HG03439 (cell line): ENCODE data around the gene SNTB2.
"Not testable (repeated sequence)": the region's sequence is repeated elsewhere in the genome, so short reads cannot be mapped to it uniquely, and the experiment has no call there.

Experiments used
- ATAC-seq: cut with Tn5 transposase; IDR thresholded peaks from one replicate; pipeline ENCODE4 v1.9.1; 2021; ENCODE audit warnings: mild to moderate bottlenecking, moderate library complexity; ENCODE audit not compliant: unreplicated experiment

SNTB2 gene

DNA sequence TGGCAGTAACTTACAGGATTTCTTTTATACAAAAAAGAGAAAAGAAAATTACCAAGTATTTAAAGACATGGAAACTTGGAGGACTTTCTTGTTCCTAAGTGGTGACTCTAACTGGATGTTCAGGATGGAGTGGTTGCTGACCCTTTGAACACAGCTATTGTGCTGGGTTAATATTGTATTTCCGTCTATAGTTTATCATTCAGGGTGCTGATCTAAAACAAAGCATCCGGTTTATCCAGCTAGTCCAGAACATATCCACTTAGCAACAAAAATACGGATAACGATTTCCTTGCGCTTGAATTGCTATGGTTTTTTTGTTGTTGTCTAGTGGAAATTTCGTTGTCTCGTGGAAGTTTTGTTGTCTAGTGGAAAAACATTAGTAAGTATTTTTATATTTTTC, 38.2 kb downstream of the SNTB2 start:
- no peak for ATAC-seq

DNA sequence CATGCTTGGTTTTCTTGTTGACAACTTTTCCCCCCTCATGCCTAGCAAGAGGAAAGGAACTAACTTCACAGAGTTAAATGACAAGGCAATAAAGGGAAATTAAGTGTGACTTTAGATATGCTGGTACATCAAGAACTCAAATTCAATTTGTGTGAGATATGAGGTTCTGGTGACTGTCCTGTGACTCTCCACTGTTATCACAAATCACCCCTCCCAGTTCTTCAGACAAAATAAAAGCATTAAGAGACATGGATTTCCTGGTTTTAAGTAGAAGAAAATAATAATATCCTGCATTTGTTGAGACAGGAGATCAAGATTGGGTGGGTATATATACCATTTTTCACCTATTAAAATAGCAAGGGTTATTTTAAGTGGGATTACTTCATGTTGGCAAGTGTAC, 46.2 kb downstream of the SNTB2 start:
- no peak for ATAC-seq

DNA sequence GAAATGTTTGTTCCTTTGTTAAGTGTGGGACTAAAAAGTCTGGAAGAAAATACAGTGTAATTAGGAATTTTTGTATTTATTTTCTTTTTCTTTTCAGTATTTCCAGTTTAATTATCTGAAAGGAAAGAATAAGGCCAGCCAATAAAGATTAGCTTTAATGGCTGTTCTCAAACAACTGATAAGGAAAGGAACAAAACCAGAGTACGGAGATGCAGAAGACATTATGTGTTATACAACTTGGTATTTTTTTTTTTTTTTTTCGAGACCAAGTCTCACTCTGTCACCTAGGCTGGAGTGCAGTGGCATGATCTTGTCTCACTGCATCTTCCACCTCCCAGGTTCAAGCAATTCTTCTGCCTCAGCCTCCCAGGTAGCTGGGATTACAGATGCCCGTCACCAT, 47.5 kb downstream of the SNTB2 start:
- ATAC-seq, result no peak

- ATAC-seq, result no peak
These were observed 49.4 kb downstream of the SNTB2 start for GRCh38 chr16:69236319-69236718.

DNA sequence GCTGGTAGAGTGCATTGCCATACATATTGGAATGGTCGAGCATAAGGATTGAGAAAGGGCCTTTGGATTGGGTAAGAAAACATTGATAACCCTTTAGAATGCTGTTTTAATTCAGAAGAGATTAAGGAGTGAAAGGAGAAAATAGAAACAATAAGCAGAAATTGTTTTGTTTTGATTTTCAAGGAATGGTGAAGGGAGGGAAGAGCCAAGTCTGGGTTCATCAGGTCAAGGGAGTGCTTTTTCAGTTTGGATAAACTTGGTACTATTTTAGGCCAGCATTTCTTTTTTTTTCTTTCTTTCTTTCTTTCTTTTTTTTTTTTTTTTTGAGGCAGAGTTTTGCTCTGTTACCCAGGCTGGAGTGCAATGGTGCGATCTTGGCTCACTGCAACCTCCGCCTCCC, 50.3 kb downstream of the SNTB2 start:
- no peak for ATAC-seq

- ATAC-seq, result no peak
These were observed 52.9 kb downstream of the SNTB2 start for GRCh38 chr16:69239851-69240250.

- ATAC-seq, result no peak
These were observed 53.4 kb downstream of the SNTB2 start for GRCh38 chr16:69240331-69240730.

- ATAC-seq, result no peak
These were observed 55.0 kb downstream of the SNTB2 start for GRCh38 chr16:69241926-69242325.

GRCh38 chr16:69243479-69243878, 56.5 kb downstream of the SNTB2 start:
- no peak for ATAC-seq

DNA sequence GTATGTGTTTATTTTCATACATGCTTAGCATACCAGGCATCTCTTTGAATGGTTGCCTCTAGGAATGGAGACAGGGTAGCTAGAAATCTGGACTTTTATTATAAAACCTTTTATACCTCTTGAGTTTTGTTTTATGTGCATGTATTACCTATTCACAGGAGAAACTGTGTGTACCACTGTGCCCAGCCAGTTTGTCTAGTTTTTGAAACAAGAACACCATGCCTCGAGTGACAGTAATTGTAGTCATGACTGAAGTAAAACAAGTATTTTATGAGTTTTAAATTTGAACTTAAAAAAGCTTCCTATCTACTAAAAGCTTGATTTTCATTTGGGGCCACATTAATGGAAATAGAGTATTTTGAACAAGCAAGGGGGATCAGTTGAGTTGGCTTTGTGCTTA, 57.4 kb downstream of the SNTB2 start:
- no peak for ATAC-seq

GRCh38 chr16:69250081-69250480, 63.1 kb downstream of the SNTB2 start:
- no peak for ATAC-seq

DNA sequence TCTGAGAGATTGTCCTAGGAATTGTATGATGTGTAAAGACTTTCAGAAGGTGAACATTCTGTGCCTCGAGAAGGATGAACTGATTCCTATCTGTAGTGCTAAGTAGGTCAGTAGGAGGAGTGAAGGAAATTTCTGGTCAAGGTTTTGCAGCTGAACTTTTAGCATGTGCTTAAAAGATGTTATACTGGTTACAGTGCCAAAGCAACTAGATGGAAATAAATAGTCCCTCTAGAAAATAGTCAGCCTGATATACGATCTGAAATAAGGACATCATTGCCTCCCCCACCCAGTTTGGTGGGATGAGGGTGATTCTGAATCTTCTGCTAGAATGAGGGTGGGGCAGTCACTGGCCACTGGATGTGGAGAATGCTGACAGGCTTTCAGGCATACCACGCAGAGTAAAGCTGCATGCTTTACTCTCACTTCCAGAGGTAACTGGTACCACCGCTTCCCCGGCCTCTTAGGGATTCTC, 66.9 kb downstream of the SNTB2 start:
- ATAC-seq, result no peak

GRCh38 chr16:69259428-69259764, 72.4 kb downstream of the SNTB2 start:
- ATAC-seq, result not testable (repeated sequence)

DNA sequence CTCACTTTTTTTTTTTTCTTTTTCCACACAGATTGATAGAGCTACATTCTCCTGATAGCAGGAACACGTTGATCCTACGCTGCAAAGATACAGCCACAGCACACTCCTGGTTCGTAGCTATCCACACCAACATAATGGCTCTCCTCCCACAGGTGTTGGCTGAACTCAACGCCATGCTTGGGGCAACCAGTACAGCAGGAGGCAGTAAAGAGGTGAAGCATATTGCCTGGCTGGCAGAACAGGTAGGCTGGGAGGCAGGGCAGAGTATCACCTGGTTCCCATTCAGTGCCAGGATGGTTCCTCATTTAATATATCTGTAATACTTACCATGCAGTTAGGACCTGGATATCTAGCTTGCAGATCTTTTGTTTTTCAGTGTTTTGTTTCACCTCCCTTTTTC, 73.1 kb downstream of the SNTB2 start:
- no peak for ATAC-seq

GRCh38 chr16:69260506-69260905, 73.5 kb downstream of the SNTB2 start:
- no peak for ATAC-seq

GRCh38 chr16:69266334-69267063, 79.5 kb downstream of the SNTB2 start:
- no peak for ATAC-seq

DNA sequence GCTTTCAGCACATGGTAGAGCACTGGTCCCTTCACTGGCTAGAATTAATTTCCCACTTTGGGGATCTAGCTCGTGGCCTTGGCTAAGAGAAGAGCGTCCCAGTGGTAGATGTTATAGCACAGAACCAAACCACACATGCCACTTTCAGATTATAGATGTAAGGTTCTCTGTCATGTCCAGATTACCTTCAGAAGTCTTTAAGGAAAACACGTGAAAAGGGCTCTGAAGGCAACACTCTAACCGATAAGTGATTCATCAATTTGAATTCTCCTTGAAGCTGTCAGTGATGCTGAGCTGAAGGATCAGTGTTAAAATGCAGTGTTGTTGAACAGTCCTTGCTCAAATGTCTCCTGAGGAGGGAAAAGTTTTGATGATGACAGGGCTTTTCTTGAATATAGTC, 80.7 kb downstream of the SNTB2 start:
- ATAC-seq, result no peak

- no peak for ATAC-seq
These were observed 83.4 kb downstream of the SNTB2 start for GRCh38 chr16:69270395-69270794.

- no peak for ATAC-seq
These were observed 83.9 kb downstream of the SNTB2 start for GRCh38 chr16:69270831-69271230.

DNA sequence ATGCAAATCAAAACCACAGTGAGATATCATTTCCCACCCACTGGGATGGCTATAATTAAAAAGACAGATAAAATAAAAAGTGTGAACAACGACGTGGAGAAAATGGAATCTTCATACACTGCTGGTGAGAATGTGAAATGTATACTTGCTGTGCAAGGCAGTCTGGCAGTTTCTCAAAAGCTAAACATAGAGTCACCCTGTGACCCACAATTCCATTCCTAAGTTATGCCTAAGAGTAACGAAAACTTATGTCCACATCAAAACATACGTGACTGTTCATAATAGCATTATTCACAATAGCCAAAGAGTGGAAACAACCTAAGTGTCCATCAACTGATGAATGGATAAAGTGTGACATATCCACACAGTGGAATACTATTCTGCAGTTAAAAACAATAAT, 86.0 kb downstream of the SNTB2 start:
- no peak for ATAC-seq

DNA sequence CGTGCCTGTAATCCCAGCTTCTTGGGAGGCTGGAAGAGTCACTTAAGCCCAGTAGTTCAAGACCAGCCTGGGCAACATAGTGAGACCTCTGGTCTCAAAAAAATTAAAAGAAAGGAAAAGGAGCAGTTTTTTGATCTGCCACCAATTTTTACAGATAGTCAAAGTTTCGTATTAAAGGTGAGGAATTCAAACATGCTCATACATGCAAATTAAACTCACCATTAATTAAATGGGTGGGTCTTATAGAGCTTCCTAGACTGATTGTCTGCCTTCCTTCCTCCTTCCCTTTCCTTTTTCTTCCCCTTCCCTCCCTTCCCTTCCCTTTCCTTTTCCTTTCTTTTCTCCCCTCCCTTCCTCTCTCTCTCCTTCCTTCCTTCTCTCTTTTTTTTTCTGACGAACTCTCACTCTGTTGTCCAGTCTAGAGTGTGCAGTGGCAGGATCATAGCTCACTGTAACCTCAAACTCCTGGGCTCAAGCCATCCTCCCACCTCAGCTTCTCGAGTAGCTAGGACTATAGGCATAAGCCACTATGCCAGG, 87.8 kb downstream of the SNTB2 start:
- no peak for ATAC-seq

- no peak for ATAC-seq
These were observed 89.5 kb downstream of the SNTB2 start for GRCh38 chr16:69276148-69277115.
